BE2C (cell line): ENCODE measurements around the gene D2HGDH.

ENCODE experiments used
- DNase-seq: peaks from one replicate; pipeline ENCODE4 v3.0.0-alpha.2; 2020
- H3K27me3 ChIP-seq: fragments of 250-450 bp; sonication (Bioruptor Pico); 2 replicates; pipeline ENCODE4 v1.5.1; 2020; ENCODE audit warnings: mild to moderate bottlenecking
- H3K36me3 ChIP-seq: fragments of 250-450 bp; sonication (Bioruptor Pico); 2 replicates; pipeline ENCODE4 v1.5.1; 2020; ENCODE audit warnings: mild to moderate bottlenecking
- H3K4me1 ChIP-seq: fragments of 250-450 bp; sonication (Bioruptor Pico); 2 replicates; pipeline ENCODE4 v1.5.1; 2020
- H3K4me3 ChIP-seq: 2 replicates; pipeline ENCODE4 v1.5.1; 2011; ENCODE audit warnings: low read depth, low read length
- H3K9me3 ChIP-seq: fragments of 250-450 bp; sonication (Bioruptor Pico); 2 replicates; pipeline ENCODE4 v1.5.1; 2020
- TF ChIP-seq, protein P1 (sequence below): IDR thresholded peaks from 2 replicates; pipeline ENCODE4 v1.5.1; 2012; ENCODE audit warnings: mild to moderate bottlenecking, low read depth, low read length

Gene D2HGDH

DNA sequence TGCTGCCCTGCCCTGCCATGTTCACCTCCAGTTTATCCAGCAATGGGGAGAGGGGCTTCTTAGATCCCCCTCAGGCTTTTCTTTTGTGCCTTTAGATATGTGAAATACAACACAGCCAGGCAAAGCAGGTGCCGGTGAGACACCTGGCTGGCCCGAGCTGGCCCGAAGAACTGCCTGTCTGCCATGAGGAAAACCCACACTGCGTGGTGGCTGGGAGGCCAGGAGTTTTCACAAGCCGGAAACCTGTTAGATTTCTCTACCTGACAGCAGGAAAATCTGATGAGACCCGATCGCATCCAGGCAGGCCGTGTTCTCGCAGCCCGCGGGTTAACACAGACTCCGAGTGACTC lies 36.5 kb downstream of the D2HGDH start:
- Histone ChIP-seq H3K36me3 (no peaks in the 10 kb centered on the region; the same call in 1 of the 2 replicates), H3K27me3 (no peaks in the 10 kb centered on the region), H3K4me1 (peaks cover 12% of the 10 kb centered on the region; the same call in 1 of the 2 replicates), H3K4me3 (no peak overlapping the region), H3K9me3 (no peaks in the 10 kb centered on the region)
- no peak for DNase-seq
- TF ChIP-seq, protein P1, sequence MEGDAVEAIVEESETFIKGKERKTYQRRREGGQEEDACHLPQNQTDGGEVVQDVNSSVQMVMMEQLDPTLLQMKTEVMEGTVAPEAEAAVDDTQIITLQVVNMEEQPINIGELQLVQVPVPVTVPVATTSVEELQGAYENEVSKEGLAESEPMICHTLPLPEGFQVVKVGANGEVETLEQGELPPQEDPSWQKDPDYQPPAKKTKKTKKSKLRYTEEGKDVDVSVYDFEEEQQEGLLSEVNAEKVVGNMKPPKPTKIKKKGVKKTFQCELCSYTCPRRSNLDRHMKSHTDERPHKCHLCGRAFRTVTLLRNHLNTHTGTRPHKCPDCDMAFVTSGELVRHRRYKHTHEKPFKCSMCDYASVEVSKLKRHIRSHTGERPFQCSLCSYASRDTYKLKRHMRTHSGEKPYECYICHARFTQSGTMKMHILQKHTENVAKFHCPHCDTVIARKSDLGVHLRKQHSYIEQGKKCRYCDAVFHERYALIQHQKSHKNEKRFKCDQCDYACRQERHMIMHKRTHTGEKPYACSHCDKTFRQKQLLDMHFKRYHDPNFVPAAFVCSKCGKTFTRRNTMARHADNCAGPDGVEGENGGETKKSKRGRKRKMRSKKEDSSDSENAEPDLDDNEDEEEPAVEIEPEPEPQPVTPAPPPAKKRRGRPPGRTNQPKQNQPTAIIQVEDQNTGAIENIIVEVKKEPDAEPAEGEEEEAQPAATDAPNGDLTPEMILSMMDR: no peak

DNA sequence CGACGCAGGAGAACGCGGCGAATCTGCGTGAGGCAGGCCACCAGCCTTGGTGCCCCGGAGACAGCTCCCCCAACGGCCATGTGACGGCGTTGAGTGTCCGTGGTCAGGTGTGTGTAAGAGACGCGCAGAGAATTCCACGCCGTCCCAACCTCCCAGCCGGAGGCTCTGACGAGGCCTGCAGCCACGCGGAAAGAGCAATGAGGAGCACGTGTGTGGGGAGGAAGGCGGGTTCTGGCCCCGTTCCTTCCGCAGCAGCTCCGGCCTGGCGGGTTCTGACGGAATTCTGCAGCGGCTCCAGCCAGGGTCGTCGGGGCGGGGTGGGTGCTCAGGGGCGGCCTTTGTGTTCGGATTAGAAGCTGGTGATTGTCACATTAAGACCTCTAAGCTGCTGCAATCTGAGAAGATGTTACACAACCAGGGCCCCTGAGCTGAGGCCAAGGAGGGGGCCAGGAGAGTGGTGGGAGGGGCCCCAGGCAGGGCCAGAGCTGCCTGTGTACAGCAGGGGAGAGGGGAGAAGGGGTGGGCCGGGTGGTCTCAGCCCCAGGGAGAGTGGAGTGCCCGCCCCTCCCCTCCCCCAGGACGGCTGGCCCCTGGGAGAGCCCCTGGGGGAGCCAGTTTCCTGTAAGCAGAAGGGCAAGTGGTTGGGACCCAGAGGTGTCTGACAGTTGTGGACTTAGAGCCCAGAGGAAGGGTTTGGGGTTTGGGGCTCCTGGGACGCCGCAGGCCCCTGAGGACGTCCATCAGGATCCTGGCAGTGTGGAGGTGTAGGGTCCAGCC lies 37.0 kb downstream of the D2HGDH start:
- Histone ChIP-seq H3K4me3 (no peak overlapping the region), H3K27me3 (no peaks in the 10 kb centered on the region), H3K4me1 (peaks cover 12% of the 10 kb centered on the region; the same call in 1 of the 2 replicates), H3K9me3 (no peaks in the 10 kb centered on the region), H3K36me3 (no peaks in the 10 kb centered on the region; the same call in 1 of the 2 replicates)
- TF ChIP-seq, protein P1: no peak
- DNase-seq: peak; percentile 13

DNA sequence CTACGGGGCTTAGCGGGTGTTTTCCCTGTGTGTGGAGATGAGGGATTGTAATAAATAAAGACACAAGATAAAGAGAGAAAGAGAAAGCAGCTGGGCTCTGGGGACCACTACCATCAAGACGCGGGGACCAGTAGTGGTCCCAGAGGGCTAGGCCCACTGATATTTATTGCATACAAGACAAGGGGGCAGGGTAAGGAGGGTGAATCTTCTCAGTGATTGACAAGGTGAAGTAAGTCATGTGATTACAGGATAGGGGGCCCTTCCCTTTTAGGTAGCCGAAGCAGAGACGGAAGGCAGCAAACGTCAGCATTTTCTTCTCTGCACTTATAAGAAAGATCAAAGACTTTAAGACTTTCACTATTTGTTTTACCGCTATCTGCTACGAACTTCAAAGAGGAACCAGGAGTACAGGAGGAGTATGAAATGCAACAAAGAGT lies 37.7 kb downstream of the D2HGDH start:
- Histone ChIP-seq H3K4me3 (no peak overlapping the region), H3K27me3 (no peaks in the 10 kb centered on the region), H3K4me1 (peaks cover 12% of the 10 kb centered on the region; the same call in 1 of the 2 replicates), H3K9me3 (no peaks in the 10 kb centered on the region), H3K36me3 (no peaks in the 10 kb centered on the region; the same call in 1 of the 2 replicates)
- TF ChIP-seq, protein P1: no peak
- DNase-seq: no peak

DNA sequence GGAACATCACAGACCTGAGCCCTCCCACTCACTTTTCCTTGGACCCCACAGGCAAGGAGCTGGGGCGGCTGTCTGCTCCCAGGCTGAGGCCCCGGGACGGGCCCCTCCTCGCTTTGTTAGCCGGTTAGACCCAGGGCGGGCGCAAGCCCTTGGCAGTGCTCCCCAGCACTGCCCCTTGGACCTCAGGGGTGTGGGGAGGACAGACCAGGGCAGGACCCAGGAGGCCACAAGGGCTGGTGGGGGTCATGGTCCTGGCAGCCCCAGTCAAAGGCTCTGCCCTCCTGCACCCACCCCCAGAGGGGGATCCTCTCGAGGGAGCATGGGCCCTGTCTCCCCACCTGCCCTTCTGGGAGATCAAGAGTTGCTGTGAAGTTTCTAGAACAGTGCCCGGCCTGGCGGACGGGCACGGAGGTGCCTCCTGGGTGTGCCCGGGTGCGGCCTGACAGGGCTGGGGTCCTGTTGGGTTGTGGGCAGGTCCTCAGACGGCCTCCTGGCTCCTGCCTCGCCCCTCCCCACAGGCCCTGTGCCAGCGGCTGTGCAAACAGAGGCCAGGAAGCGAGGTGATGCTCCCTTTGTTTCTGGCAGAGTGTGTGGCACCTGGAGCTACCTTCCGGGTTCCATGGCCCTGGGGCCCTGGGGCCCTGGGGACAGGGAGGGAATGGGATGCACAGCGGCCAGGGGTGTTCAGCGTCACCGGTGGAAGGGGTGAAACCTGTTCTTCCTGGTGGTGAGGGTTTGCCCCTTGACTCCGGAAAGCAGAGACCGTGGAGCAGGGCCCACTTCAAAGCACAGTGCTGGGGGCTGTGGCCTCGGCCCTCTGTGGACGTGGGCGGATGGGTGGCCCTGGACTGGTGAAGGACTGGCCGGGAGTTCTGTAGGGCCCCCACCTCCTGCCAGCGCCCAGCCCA lies 39.3 kb downstream of the D2HGDH start:
- H3K4me1 ChIP-seq: peaks cover 1% of the 10 kb centered on the region; the same call in 1 of the 2 replicates
- no peaks in the 10 kb centered on the region; the same call in 1 of the 2 replicates for H3K36me3 ChIP-seq
- H3K4me3 ChIP-seq: no peak overlapping the region
- TF ChIP-seq, protein P1: no peak
- no peak for DNase-seq
- H3K27me3 ChIP-seq: no peaks in the 10 kb centered on the region
- H3K9me3 ChIP-seq: no peaks in the 10 kb centered on the region

DNA sequence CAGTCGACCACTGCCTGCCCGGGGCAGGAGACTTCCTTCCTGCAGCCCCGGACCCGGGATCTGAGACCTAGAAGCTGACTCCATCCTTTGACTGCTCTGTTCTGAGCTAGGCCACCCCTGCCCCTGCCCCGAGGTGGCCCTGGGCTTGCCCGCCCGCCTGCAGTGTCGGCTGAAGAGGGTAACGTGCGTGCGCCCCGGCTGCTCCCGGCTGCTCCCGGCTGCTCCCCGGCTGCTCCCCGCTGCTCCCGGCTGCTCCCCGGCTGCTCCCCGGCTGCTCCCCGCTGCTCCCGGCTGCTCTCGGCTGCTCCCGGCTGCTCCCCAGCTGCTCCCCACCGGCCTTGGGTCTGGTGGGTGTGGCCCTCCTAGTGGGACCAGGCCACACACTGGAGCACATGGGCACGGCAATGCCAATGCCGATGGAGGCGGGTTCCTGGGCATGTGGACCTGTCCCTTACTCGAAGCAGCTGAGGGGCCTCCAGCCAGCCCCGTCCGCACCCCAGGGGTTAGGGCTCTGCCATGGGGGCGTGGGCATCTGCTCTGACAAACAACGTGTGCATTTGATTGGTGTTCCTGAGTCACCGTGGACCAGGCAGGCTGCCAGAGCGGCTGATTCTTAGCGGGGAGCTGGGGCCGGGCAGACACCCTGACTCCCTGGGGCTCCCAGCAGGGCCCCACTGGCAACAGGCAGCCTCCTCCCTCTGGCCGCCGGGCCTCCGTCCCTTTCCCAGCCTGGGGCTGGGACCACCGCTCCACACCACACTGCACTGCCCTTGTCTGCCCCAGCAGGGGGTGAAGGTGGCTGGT lies 40.2 kb downstream of the D2HGDH start:
- no peaks in the 10 kb centered on the region for H3K4me1 ChIP-seq
- TF ChIP-seq, protein P1: no peak
- DNase-seq: peak; percentile 45
- no peaks in the 10 kb centered on the region for H3K27me3 ChIP-seq
- H3K9me3 ChIP-seq: no peaks in the 10 kb centered on the region
- H3K4me3 ChIP-seq: no peak overlapping the region
- no peaks in the 10 kb centered on the region for H3K36me3 ChIP-seq
